Astrocyte (in vitro differentiated cells and primary cell): ENCODE measurements around the gene ELP4. TPM values are rescaled to one million over a fixed set of nuclear protein-coding genes. Genes with fewer than 3 reads are reported as not detected.
"Not testable (repeated sequence)": the region's sequence is repeated elsewhere in the genome, so short reads cannot be mapped to it uniquely, and the experiment has no call there.

Experiments
- DNase-seq: peaks from one replicate; pipeline ENCODE4 v3.0.0-alpha.2; 2010; ENCODE audit warnings: low read depth
- FAIRE-seq: peaks from 2 replicates; lab custom pipeline; 2011; peaks lifted over from hg19 to GRCh38; lab: Jason Lieb, UNC
- H2AFZ ChIP-seq: 2 replicates; pipeline ENCODE4 v1.6.0; 2012; ENCODE audit warnings: low read depth, low read length, inconsistent platforms
- H3K27ac ChIP-seq: 2 replicates; pipeline ENCODE4 v1.5.1; 2011; ENCODE audit warnings: low read depth, low read length, inconsistent platforms
- H3K27me3 ChIP-seq: 2 replicates; pipeline ENCODE4 v1.6.0; 2011; ENCODE audit warnings: low read length, inconsistent platforms; ENCODE audit not compliant: insufficient read depth
- H3K36me3 ChIP-seq: 2 replicates; pipeline ENCODE4 v1.5.1; 2011; ENCODE audit warnings: low read length, inconsistent platforms; ENCODE audit not compliant: insufficient read depth
- H3K4me1 ChIP-seq: 2 replicates; pipeline ENCODE4 v1.5.1; 2011; ENCODE audit warnings: low read length, inconsistent platforms; ENCODE audit not compliant: insufficient read depth
- H3K4me2 ChIP-seq: 2 replicates; pipeline ENCODE4 v1.6.0; 2012; ENCODE audit warnings: low read length, inconsistent platforms
- H3K4me3 ChIP-seq: 2 replicates; pipeline ENCODE4 v1.5.1; 2011; ENCODE audit warnings: low read depth, mild to moderate bottlenecking, low read length, inconsistent platforms; ENCODE audit not compliant: insufficient read depth
- H3K79me2 ChIP-seq: 2 replicates; pipeline ENCODE4 v1.6.0; 2012; ENCODE audit warnings: mild to moderate bottlenecking, low read length, inconsistent platforms; ENCODE audit not compliant: insufficient read depth
- H3K9ac ChIP-seq: 2 replicates; pipeline ENCODE4 v1.6.0; 2012; ENCODE audit warnings: mild to moderate bottlenecking, low read length, inconsistent platforms
- H3K9me3 ChIP-seq: 2 replicates; pipeline ENCODE4 v1.5.1; 2012; ENCODE audit warnings: low read depth, mild to moderate bottlenecking, low read length, inconsistent platforms; ENCODE audit not compliant: insufficient read depth
- H4K20me1 ChIP-seq: 2 replicates; pipeline ENCODE4 v1.6.0; 2012; ENCODE audit warnings: low read length, inconsistent platforms; ENCODE audit not compliant: insufficient read depth
- H3K27ac Mint-ChIP-seq: one replicate; pipeline ENCODE4 v1.8.0; 2021; ENCODE audit warnings: mild to moderate bottlenecking, mixed read lengths; ENCODE audit not compliant: unreplicated experiment
- H3K27me3 Mint-ChIP-seq: one replicate; pipeline ENCODE4 v1.8.0; 2021; ENCODE audit warnings: low read depth, mixed read lengths; ENCODE audit not compliant: unreplicated experiment
- H3K36me3 Mint-ChIP-seq: one replicate; pipeline ENCODE4 v1.8.0; 2021; ENCODE audit warnings: low read depth, mixed read lengths; ENCODE audit not compliant: unreplicated experiment
- H3K4me1 Mint-ChIP-seq: one replicate; pipeline ENCODE4 v1.8.0; 2021; ENCODE audit warnings: low read depth, mixed read lengths; ENCODE audit not compliant: unreplicated experiment
- H3K4me3 Mint-ChIP-seq: one replicate; pipeline ENCODE4 v1.8.0; 2021; ENCODE audit warnings: mild to moderate bottlenecking, moderate library complexity, mixed read lengths; ENCODE audit not compliant: unreplicated experiment
- H3K9me3 Mint-ChIP-seq: one replicate; pipeline ENCODE4 v1.8.0; 2021; ENCODE audit warnings: mild to moderate bottlenecking, mixed read lengths; ENCODE audit not compliant: unreplicated experiment
- CTCF ChIP-seq: IDR thresholded peaks from 2 replicates; pipeline ENCODE4 v1.5.1; 2011; ENCODE audit warnings: low read depth, mild to moderate bottlenecking, inconsistent platforms, low read length, moderate library complexity; ENCODE audit not compliant: insufficient read depth
- EZH2 ChIP-seq: IDR thresholded peaks from 2 replicates; pipeline ENCODE4 v1.6.1; 2012; ENCODE audit warnings: mild to moderate bottlenecking, low read length, inconsistent platforms; ENCODE audit not compliant: insufficient read depth
- total RNA-seq: library from RNA; stranded (reverse); gene quantifications from 2 replicates; pipeline ENCODE4 v1.2.1, GENCODE V29; 2021

ELP4 gene
- total RNA-seq, 1 donor from 2014 or later, result 12.9 TPM

GRCh38 chr11:31664954-31665353 lies 155.4 kb downstream of the ELP4 start:
- Histone ChIP-seq H3K9me3 (no peaks in the 10 kb centered on the region), H3K27ac (no peak overlapping the region), H3K9ac (no peak overlapping the region), H3K4me1 (no peaks in the 10 kb centered on the region), H3K36me3 (no peaks in the 10 kb centered on the region), H3K4me3 (no peak overlapping the region), H3K4me2 (no peak overlapping the region), H3K79me2 (no peaks in the 10 kb centered on the region), H4K20me1 (no peaks in the 10 kb centered on the region), H2AFZ (no peak overlapping the region), H3K27me3 (no peaks in the 10 kb centered on the region)
- no peak for FAIRE-seq
- DNase-seq, result no peak
- Mint-ChIP-seq H3K4me3 (no peak overlapping the region), H3K9me3 (no peaks in the 10 kb centered on the region), H3K27ac (no peak overlapping the region), H3K4me1 (no peaks in the 10 kb centered on the region), H3K27me3 (no peaks in the 10 kb centered on the region), H3K36me3 (no peaks in the 10 kb centered on the region)
- no peak for TF ChIP-seq CTCF
- TF ChIP-seq EZH2, result no peak

- Histone ChIP-seq H3K79me2 (no peaks in the 10 kb centered on the region), H3K4me3 (no peak overlapping the region), H4K20me1 (no peaks in the 10 kb centered on the region), H3K27ac (no peak overlapping the region), H3K27me3 (no peaks in the 10 kb centered on the region), H2AFZ (no peak overlapping the region), H3K36me3 (no peaks in the 10 kb centered on the region), H3K4me2 (no peak overlapping the region), H3K4me1 (no peaks in the 10 kb centered on the region), H3K9ac (no peak overlapping the region), H3K9me3 (no peaks in the 10 kb centered on the region)
- no peak for FAIRE-seq
- Mint-ChIP-seq H3K9me3 (no peaks in the 10 kb centered on the region), H3K27ac (no peak overlapping the region), H3K4me3 (no peak overlapping the region), H3K36me3 (no peaks in the 10 kb centered on the region), H3K27me3 (no peaks in the 10 kb centered on the region), H3K4me1 (peaks cover 5% of the 10 kb centered on the region)
- no peak for DNase-seq
- TF ChIP-seq CTCF (no peak), EZH2 (no peak)
Observed at GRCh38 chr11:31671681-31672080, 162.1 kb downstream of the ELP4 start.

- H3K4me3 ChIP-seq, H3K36me3 ChIP-seq, H3K9ac ChIP-seq, H3K27me3 ChIP-seq, H3K36me3 Mint-ChIP-seq, H3K27me3 Mint-ChIP-seq, FAIRE-seq, DNase-seq, H3K27ac ChIP-seq, H4K20me1 ChIP-seq, H3K4me1 Mint-ChIP-seq, H3K27ac Mint-ChIP-seq, H3K79me2 ChIP-seq, H3K4me3 Mint-ChIP-seq, H2AFZ ChIP-seq, H3K4me1 ChIP-seq, H3K9me3 Mint-ChIP-seq, H3K9me3 ChIP-seq, H3K4me2 ChIP-seq: not testable (repeated sequence)
Observed at GRCh38 chr11:31673108-31673507, 163.5 kb downstream of the ELP4 start.
